GM18951 (cell line): Measurements from ENCODE around the gene KDR.

Source experiments
- POLR2A ChIP-seq: IDR thresholded peaks from 4 replicates; pipeline ENCODE4 v1.6.1; 2011; ENCODE audit warnings: mild to moderate bottlenecking; ENCODE audit not compliant: insufficient read length, insufficient read depth; ENCODE audit errors: extremely low read depth
- in situ Hi-C: fragments of 300-500 bp; cut with MboI; formaldehyde crosslinking; loops from one replicate; pipeline ENCODE4 v1.12.0; 2022; ENCODE audit warnings: low sequenced_read_pairs, mixed read lengths, inconsistent platforms; ENCODE audit not compliant: unreplicated experiment

KDR gene

DNA sequence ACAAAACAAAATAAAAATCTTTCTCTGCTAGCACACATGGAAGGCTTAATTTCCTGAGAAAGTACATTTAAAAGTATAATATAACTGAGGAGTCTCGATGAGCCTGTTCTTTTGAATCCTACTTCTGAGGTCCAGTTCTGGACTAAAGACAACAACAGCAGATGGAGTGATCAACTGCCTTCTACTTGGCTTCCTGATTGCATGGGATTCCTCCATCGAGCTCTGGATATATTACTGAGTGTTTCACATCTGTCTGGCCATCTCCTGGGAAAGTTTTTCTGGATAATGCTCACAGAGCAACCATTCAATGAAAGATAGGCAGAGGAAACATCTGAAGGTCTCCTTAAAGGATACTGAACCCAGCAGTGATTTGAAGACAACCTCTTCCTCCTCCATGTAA is 42.6 kb downstream of the KDR start:
- in situ Hi-C loops, result no loop called here
- TF ChIP-seq POLR2A, result no peak

DNA sequence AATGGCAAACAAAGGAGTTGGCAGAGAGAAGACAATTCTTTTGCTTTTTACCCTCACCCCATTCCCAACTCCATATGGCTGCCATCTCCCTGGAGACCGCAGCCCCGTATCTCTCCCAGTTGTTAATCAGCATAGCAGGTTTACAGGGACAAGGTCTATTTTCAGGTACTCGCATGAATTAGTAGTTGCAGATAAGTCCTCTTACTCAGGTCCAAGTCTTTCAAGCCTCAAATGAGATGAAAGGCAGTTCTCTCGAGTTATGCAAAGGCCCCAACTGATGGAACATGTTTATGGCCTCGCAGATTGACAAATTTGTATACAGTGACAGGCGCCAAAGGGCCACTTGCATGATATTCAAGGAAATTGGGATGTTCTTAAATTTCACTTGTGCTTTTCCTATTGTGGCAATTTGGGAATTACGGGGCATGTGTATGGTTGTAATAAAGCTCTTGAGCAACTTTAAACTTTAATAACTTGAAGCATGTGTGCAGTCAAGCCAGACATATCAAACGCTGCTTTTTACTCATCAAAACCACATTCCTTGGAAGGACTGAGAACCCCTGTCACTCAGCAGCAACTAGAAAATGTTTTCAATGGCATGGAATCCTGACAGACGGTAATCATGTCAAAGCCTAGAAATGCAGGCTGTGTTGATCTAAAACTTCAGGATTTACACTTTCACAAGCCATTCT is 45.1 kb downstream of the KDR start:
- in situ Hi-C loops, result no loop called here
- TF ChIP-seq POLR2A, result no peak

DNA sequence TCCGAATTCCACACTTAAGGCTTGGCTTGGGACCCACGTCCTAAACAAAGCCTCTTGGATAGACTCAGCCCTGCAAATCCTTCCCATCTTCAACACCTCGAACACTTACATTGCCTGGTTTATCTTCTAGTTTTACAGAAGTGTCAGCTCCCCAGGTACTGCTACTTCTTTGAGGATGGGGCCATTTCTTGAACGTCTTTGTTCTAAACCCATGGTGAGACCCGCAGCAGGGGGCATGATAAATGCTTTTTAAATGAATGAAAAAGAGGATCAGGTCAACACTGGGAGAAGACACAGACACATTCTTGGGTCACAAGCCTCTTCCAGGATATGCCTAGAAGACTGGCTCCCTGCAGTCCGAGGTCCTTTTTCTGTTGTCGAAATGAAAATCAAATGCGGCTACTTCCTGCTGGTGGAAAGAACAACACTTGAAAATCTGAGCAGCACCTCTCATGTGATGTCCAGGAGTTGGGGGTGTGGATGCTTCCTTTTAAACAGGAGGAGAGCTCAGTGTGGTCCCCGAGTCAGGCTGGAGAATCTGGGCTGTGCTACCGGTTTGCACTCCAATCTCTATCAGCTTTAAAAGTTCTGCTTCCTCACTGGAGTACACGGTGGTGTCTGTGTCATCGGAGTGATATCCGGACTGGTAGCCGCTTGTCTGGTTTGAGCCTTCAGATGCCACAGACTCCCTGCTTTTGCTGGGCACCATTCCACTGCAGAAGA is 45.8 kb downstream of the KDR start:
- in situ Hi-C loops, result no loop called here
- TF ChIP-seq POLR2A, result no peak

DNA sequence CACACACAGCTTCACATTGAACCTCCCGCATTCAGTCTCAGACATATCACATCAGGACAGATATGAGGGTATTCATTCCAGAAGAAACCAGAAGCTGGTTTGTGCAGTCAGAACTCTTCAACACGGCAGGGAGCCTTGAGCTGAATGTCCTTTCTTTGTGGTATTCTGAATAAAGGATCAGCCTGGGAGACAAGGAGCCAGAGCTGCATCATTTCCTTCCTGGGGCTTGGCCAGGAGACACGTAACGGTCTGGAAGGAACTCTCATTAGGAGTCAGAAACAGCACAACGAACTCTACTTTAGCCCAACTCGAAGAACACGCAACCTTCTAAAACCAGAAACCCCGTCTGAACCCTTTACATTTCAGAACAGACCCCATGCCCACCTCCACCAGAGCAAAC is 46.4 kb downstream of the KDR start:
- in situ Hi-C loops, result no loop called here
- no peak for TF ChIP-seq POLR2A

DNA sequence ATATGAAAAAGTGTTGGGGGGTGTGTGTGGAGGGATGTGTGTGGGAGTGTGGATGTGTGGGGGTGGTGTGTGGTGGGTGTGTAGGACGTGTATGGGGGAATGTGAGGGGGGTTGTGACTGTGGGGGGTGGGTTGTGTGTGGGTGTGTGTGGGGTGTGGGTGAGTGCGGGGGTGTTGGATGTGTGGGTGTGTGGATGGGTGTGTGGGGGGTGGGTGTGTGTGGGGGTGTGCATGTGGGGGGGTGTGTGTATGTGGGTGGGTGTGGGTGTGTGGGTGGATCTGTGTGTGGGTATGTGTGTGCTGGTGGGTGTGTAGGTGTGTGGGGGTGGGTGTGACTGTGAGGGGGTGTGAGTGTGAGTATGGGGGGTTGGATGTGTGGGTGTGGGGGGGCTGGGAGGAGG is 47.8 kb downstream of the KDR start:
- in situ Hi-C loops, result no loop called here
- TF ChIP-seq POLR2A, result no peak

DNA sequence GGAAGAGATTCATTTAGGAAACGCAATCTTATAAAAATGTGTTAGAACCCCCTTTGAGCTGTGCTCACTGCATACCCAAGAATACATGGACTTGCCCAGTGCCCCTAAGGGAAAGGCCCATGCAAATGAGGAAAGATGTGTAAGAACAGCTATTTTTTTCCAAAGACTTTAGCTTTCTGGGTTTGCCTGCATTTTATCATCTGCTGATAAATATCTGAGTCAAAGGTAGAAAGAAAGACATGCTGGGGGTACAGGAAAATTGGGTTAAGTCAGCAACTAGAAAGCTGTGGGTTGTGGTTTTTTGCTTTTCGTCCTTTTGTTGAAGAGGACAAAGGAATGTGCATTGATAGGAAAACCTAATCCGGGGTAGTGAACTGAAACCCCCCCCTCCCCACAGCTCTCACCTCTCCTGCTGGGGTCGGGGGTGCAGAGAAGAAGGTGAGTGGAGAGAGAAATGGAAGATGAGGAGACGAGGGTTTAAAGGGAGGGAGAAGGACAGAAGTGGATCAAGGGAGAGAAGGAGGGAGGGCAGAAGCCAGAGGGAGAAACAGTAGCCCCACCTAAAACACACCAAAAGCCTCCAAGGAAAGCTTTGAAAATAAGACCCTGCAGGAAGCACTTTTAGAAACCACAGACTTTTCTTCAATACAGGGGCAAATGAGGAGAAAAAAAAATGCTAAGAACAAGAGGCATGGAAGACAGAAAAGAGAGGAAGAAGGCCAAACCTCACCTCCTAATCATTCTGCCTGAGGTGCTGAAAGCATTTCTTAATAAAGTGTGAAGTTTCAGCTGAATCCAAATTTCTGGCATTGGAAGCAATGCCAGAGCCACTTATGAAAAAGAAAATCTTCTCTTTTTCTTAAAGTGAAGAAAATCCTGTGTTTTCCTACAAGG is 49.3 kb downstream of the KDR start:
- TF ChIP-seq POLR2A, result no peak
- in situ Hi-C loops, result no loop called here

DNA sequence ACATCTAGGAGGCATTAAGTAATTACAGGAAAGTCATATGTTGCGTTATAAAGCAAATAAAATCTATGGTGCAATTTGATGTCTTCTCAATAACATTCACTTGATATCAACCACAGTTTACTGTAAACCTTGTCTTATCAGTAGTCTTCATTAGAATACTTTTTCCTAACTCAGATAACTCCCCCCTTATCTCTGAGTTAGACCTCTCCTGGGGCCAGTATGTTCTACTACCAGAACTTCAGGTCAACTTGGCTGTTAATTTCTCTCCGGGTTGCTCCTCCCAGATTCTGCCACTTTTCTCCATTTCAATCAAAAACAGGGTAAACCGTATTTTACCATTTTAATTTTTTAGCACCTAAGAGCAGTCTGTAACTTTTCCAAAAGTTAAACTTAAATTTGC is 50.0 kb downstream of the KDR start:
- in situ Hi-C loops, result no loop called here
- no peak for TF ChIP-seq POLR2A

DNA sequence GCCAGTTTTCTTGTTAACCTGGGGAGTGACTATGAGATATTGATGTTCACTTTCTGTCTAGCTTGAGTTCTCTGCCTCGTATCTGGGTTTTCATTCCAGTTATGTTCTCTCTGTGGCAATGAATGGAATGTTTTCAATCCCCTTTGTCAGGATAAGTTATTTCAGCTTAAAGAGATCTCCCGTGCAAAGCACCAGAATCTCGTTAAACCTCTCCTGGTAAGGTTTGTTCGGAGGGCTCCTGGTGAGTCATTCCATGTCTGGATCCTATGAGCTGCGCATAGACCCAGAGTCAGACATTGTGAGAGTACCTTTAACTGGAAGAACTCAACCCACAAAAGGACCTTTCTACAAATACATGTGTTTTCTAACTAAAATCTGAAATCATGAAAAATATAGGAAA is 51.0 kb downstream of the KDR start:
- in situ Hi-C loops, result no loop called here
- no peak for TF ChIP-seq POLR2A

DNA sequence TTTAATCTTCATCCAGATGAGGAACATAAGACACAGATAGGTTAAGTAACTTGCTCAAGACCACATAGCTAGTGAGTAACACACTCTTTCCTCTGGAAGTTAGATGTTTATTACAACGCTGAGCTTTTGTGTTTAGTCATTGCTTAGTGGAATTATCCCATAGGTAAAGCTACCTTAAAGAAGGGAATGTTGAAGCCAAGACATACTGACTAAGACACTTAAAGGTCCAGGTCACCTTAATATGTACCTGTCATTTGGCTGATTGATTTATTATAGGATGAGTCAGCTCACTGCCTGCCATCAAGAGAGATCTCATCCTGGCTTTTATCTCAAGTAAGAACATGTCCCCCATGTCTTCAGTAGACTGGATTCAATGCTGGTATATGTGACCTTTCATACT is 53.4 kb downstream of the KDR start:
- in situ Hi-C loops, result no loop called here
- no peak for TF ChIP-seq POLR2A

DNA sequence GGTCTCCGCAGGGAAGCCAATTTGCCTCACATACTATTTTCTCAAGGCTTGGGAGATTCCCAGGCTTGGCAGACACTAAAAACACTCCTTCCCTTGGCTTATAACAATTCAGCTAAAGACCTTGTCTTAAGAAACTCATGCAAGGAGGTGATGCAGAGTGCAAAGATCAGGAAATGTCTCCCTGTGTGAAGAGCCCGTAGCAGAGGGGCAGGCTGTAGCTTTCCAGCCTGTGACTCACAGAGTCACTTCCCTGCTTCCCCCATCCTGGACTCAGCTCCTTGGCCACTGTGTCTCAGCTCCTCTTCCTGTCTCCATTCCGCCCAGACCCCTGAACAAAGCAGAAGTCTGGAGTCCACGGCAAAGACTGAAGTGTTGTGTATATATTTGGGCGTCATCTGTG is 56.1 kb downstream of the KDR start:
- no peak for TF ChIP-seq POLR2A
- in situ Hi-C loops, result no loop called here

DNA sequence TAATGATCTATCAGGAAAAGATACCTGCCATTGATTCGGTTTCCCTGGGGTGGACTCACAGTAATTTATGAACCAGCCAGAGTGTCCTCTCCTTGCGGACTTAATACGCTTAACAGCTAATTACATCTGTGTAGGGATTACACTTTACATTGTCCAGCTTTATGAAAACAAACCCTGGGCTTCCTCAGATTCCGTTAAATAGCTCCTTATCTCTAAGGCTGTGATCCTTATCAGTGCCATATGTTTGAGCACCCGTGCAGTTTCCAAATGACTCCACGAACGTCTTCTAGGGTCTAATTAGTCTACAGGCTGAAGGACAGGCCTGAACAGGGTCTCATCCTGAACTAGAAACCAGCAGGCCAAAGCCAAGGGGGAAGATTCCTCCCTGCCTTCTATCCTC is 56.9 kb downstream of the KDR start:
- no peak for TF ChIP-seq POLR2A
- in situ Hi-C loops, result no loop called here

DNA sequence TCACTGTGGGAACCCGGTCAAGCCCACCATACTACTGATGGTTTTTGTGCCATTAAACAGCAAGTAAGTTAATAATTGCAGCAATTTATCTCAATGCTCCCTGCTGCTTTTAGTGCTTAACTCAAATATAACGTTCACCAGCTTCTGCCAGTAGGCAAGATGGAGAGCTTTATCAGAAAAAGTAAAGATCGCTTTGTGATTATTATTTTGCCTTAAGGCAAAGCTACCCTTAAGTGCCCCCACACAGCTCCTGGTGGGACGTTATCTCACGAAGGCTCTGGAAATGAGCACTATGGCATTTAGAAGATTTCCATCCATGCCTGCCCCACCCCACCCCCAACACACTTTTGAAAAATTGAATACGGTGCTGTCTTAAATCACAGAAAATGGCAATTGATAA is 59.4 kb downstream of the KDR start:
- no peak for TF ChIP-seq POLR2A
- in situ Hi-C loops, result no loop called here

DNA sequence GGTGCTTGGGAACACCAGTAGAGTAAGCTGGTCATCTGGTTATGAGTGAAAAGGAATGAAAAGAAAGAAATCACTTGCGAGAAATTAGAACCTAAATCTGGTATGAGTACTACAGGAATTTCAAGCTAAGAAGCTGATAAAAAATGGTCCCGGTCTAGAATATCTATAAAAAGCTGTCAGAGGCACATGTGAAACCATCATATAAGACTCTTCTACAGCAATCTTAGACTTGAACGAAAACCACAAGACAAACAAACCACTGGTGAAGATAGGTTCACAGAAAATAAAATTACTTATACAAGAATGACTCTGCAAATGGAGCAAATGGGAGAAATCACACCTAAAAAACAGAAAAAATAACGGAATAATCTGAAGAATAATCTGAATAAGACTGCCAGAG is 69.9 kb downstream of the KDR start:
- in situ Hi-C loops, result no loop called here

More for the DNA sequence above, 69.9 kb downstream of the KDR start:
- TF ChIP-seq POLR2A, result no peak
